Keratinocyte (primary cell): Measurements from ENCODE around the gene BOLA2B. TPM values are rescaled to one million over a fixed set of nuclear protein-coding genes. Genes with fewer than 3 reads are reported as not detected.

Source experiments
- DNase-seq: peaks from one replicate; pipeline ENCODE4 v3.0.0-alpha.2; 2011; ENCODE audit warnings: low read depth, missing footprints, low spot score
- FAIRE-seq: peaks from 2 replicates; lab custom pipeline; 2011; peaks lifted over from hg19 to GRCh38; lab: Jason Lieb, UNC
- H2AFZ ChIP-seq: 2 replicates; pipeline ENCODE4 v1.6.0; 2012; ENCODE audit warnings: low read length, control low read depth, inconsistent platforms; ENCODE audit not compliant: control insufficient read depth
- H3K27ac ChIP-seq: 2 replicates; pipeline ENCODE4 v1.5.1; 2011; ENCODE audit warnings: low read length; ENCODE audit not compliant: control insufficient read depth, insufficient read depth
- H3K27me3 ChIP-seq: 3 replicates; pipeline ENCODE4 v1.6.0; 2011; ENCODE audit warnings: low read length; ENCODE audit not compliant: control insufficient read depth, insufficient read depth; ENCODE audit errors: extremely low read depth
- H3K36me3 ChIP-seq, 2 experiments: 2 replicates in 1 of 2; 3 replicates in 1 of 2; pipeline ENCODE4 v1.5.1; 2011; ENCODE audit warnings: low read length in 2 of 2, mild to moderate bottlenecking in 1 of 2; ENCODE audit not compliant: control insufficient read depth in 2 of 2, insufficient read depth in 2 of 2; ENCODE audit errors: extremely low read depth in 1 of 2
- H3K4me1 ChIP-seq: 3 replicates; pipeline ENCODE4 v1.5.1; 2011; ENCODE audit warnings: low read length; ENCODE audit not compliant: control insufficient read depth, insufficient read depth; ENCODE audit errors: extremely low read depth
- H3K4me2 ChIP-seq: 3 replicates; pipeline ENCODE4 v1.6.0; 2011; ENCODE audit warnings: low read depth, low read length; ENCODE audit not compliant: control insufficient read depth, insufficient read depth; ENCODE audit errors: extremely low read depth
- H3K4me3 ChIP-seq, 3 experiments: fragments of 200-600 bp in 1 of 3; sonication (generic) in 1 of 3; 2 replicates in 2 of 3; 3 replicates in 1 of 3; pipeline ENCODE4 v1.5.1; 2011 to 2016; ENCODE audit warnings: low read length in 3 of 3, mild to moderate bottlenecking in 3 of 3, control low read depth in 2 of 3, inconsistent platforms in 1 of 3, low read depth in 1 of 3, mixed read lengths in 1 of 3, mixed run types in 1 of 3, moderate library complexity in 1 of 3; ENCODE audit not compliant: control insufficient read depth in 2 of 3, insufficient read depth in 2 of 3; ENCODE audit errors: extremely low read depth in 1 of 3
- H3K79me2 ChIP-seq: 2 replicates; pipeline ENCODE4 v1.6.0; 2012; ENCODE audit warnings: low read length; ENCODE audit not compliant: control insufficient read depth, insufficient read depth
- H3K9ac ChIP-seq: 3 replicates; pipeline ENCODE4 v1.6.0; 2011; ENCODE audit warnings: low read length; ENCODE audit not compliant: control insufficient read depth, insufficient read depth; ENCODE audit errors: extremely low read depth
- H3K9me1 ChIP-seq: 3 replicates; pipeline ENCODE4 v1.6.0; 2011; ENCODE audit warnings: low read length; ENCODE audit not compliant: control insufficient read depth, insufficient read depth; ENCODE audit errors: extremely low read depth
- H3K9me3 ChIP-seq: 2 replicates; pipeline ENCODE4 v1.5.1; 2012; ENCODE audit warnings: low read depth, low read length; ENCODE audit not compliant: control insufficient read depth
- H4K20me1 ChIP-seq: 3 replicates; pipeline ENCODE4 v1.6.0; 2011; ENCODE audit warnings: low read length; ENCODE audit not compliant: control insufficient read depth, insufficient read depth; ENCODE audit errors: extremely low read depth
- CTCF ChIP-seq, 3 experiments: IDR thresholded peaks in 1 of 3; conservative IDR thresholded peaks in 1 of 3; optimal IDR thresholded peaks in 1 of 3; 2 replicates in 2 of 3; 3 replicates in 1 of 3; pipeline versions ENCODE3 to v1.5.1; 2011; ENCODE audit warnings: low read length in 3 of 3, mild to moderate bottlenecking in 3 of 3, moderate library complexity in 2 of 3, control low read depth in 1 of 3, inconsistent platforms in 1 of 3; ENCODE audit not compliant: insufficient read depth in 2 of 3; ENCODE audit errors: extremely low read depth in 1 of 3
- EZH2 ChIP-seq: IDR thresholded peaks from one replicate; pipeline ENCODE4 v1.6.1; 2012; ENCODE audit warnings: inconsistent platforms, mild to moderate bottlenecking, low read length, moderate library complexity
- dilution Hi-C: fragments of 300-500 bp; cut with MboI; formaldehyde crosslinking; loops from one replicate; pipeline ENCODE4 v1.7.0; 2020; ENCODE audit warnings: low sequenced_read_pairs; ENCODE audit not compliant: extremely low pct_ligation_motif_present
- polyA plus RNA-seq, 5 experiments: library from polyadenylated mRNA; depleted of rRNA in 3 of 5; stranded (reverse) in 3 of 5; stranded (forward) in 1 of 5; unstranded in 1 of 5; fragments of >200 nt; gene quantifications; 1 replicate in 1 of 5; 2 replicates in 3 of 5; 3 replicates in 1 of 5; pipeline versions ENCODE4 v1.2.1 to v1.2.3, GENCODE V29; 2011 to 2012; ENCODE audit warnings: missing spikeins in 2 of 5, low read depth in 1 of 5, low replicate concordance in 1 of 5

Gene BOLA2B
- polyA plus RNA-seq, 1 donor (not counting 4 experiments of a cell fraction or from before 2014, with no cell fraction given): 41.0 TPM

GRCh38 chr16:30144917-30145316, 48.5 kb downstream of the BOLA2B start:
- Histone ChIP-seq H3K4me2 (no peak overlapping the region), H3K36me3 (no peaks in the 10 kb centered on the region)
- FAIRE-seq: no peak

DNA sequence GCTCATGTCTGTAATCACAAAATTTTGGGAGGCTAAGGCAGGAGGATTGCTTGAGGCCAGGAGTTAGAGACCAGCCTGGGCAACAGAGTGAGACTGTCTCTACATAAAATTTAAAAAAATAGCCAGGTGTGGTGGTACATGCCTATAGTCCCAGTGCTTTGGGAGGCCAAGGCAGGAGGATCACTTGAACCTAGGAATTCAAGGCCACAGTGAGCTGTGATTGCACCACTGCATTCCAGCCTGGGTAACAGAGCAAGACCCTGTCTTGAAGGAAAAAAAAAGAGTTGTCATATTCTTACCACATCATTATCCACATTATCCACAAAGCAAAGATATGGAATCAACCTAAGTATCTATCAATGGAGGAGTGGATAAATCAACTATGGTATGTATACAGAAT, 49.4 kb downstream of the BOLA2B start:
- dilution Hi-C loops: no loop called here
- FAIRE-seq: no peak

More at GRCh38 chr16:30144917-30145316, 48.5 kb downstream of the BOLA2B start:
- Histone ChIP-seq H3K9ac (no peak overlapping the region), H3K27ac (no peak overlapping the region), H2AFZ (no peak overlapping the region), H3K9me3 (no peaks in the 10 kb centered on the region), H4K20me1 (no peaks in the 10 kb centered on the region), H3K4me3 (no peak overlapping the region), H3K27me3 (peaks cover 3% of the 10 kb centered on the region), H3K4me1 (no peaks in the 10 kb centered on the region), H3K9me1 (no peaks in the 10 kb centered on the region), H3K79me2 (no peaks in the 10 kb centered on the region)
- dilution Hi-C loops: no loop called here
- DNase-seq: no peak
- TF ChIP-seq CTCF (optimal IDR thresholded peaks at IDR 0.05 in 1 of 3, IDR thresholded peaks at IDR 0.05 in 1 of 3, conservative IDR thresholded peaks at IDR 0.05 in 1 of 3; ENCODE audit: extremely low read depth in 1 of 3, insufficient read depth in 2 of 3, low read length in 3 of 3) (no peak), EZH2 (no peak)

More for the DNA sequence above, 49.4 kb downstream of the BOLA2B start:
- no peak overlapping the region for H3K27ac ChIP-seq
- H3K9me3 ChIP-seq: no peaks in the 10 kb centered on the region
- DNase-seq: no peak
- H3K79me2 ChIP-seq: no peaks in the 10 kb centered on the region
- H3K27me3 ChIP-seq: peaks cover 3% of the 10 kb centered on the region
- H3K36me3 ChIP-seq: no peaks in the 10 kb centered on the region
- TF ChIP-seq CTCF (optimal IDR thresholded peaks at IDR 0.05 in 1 of 3, IDR thresholded peaks at IDR 0.05 in 1 of 3, conservative IDR thresholded peaks at IDR 0.05 in 1 of 3; ENCODE audit: extremely low read depth in 1 of 3, insufficient read depth in 2 of 3, low read length in 3 of 3): no peak
- no peak for TF ChIP-seq EZH2
- H3K4me2 ChIP-seq: no peak overlapping the region
- H3K9ac ChIP-seq: no peak overlapping the region
- no peaks in the 10 kb centered on the region for H4K20me1 ChIP-seq
- H3K4me3 ChIP-seq: no peak overlapping the region
- H2AFZ ChIP-seq: no peak overlapping the region
- H3K4me1 ChIP-seq: no peaks in the 10 kb centered on the region
- no peaks in the 10 kb centered on the region for H3K9me1 ChIP-seq
